ENCODE measurements around the gene ADRB2.

Gene ADRB2

GRCh38 chr5:148829248-148829594 lies 2.8 kb downstream of the ADRB2 start:
- Histone ChIP-seq H3K4me3 (ENCODE audit: insufficient read depth, low read depth, low read length, poor library complexity, severe bottlenecking) (peak overlapping the region; percentile 4), H3K36me3 (ENCODE audit: control insufficient read depth, insufficient read depth, low read length) (no peaks in the 10 kb centered on the region), H3K4me1 (ENCODE audit: control insufficient read depth, insufficient read depth, low read length, poor library complexity, severe bottlenecking) (peaks cover 23% of the 10 kb centered on the region), H3K9me3 (ENCODE audit: control insufficient read depth, low read length) (no peaks in the 10 kb centered on the region), H3K27ac (ENCODE audit: insufficient read depth, low read length, poor library complexity, severe bottlenecking) (no peak overlapping the region), H3K27me3 (replicated peaks; ENCODE audit: control insufficient read depth, insufficient read depth, low read length, poor library complexity, severe bottlenecking) (no peaks in the 10 kb centered on the region)
- DNase-seq, result no peak

- Histone ChIP-seq H3K9me3 (ENCODE audit: control insufficient read depth, low read length) (no peaks in the 10 kb centered on the region), H3K4me3 (ENCODE audit: insufficient read depth, low read depth, low read length, poor library complexity, severe bottlenecking) (peak overlapping the region; percentile 4), H3K27ac (ENCODE audit: insufficient read depth, low read length, poor library complexity, severe bottlenecking) (no peak overlapping the region), H3K27me3 (replicated peaks; ENCODE audit: control insufficient read depth, insufficient read depth, low read length, poor library complexity, severe bottlenecking) (no peaks in the 10 kb centered on the region), H3K4me1 (ENCODE audit: control insufficient read depth, insufficient read depth, low read length, poor library complexity, severe bottlenecking) (peaks cover 23% of the 10 kb centered on the region), H3K36me3 (ENCODE audit: control insufficient read depth, insufficient read depth, low read length) (no peaks in the 10 kb centered on the region)
- DNase-seq, result no peak
These were observed 3.3 kb downstream of the ADRB2 start for GRCh38 chr5:148829734-148830133.

- H3K36me3 ChIP-seq (ENCODE audit: control insufficient read depth, insufficient read depth, low read length), result no peaks in the 10 kb centered on the region
- H3K4me3 ChIP-seq (ENCODE audit: insufficient read depth, low read depth, low read length, poor library complexity, severe bottlenecking), result no peak overlapping the region
- no peak for DNase-seq
- H3K4me1 ChIP-seq (ENCODE audit: control insufficient read depth, insufficient read depth, low read length, poor library complexity, severe bottlenecking), result peaks cover 23% of the 10 kb centered on the region
- H3K27me3 ChIP-seq (replicated peaks; ENCODE audit: control insufficient read depth, insufficient read depth, low read length, poor library complexity, severe bottlenecking), result no peaks in the 10 kb centered on the region
- no peaks in the 10 kb centered on the region for H3K9me3 ChIP-seq (ENCODE audit: control insufficient read depth, low read length)
- no peak overlapping the region for H3K27ac ChIP-seq (ENCODE audit: insufficient read depth, low read length, poor library complexity, severe bottlenecking)
These were observed 3.8 kb downstream of the ADRB2 start for GRCh38 chr5:148830211-148830610.

- no peaks in the 10 kb centered on the region for H3K9me3 ChIP-seq (ENCODE audit: control insufficient read depth, low read length)
- H3K36me3 ChIP-seq (ENCODE audit: control insufficient read depth, insufficient read depth, low read length), result no peaks in the 10 kb centered on the region
- DNase-seq, result no peak
- H3K27ac ChIP-seq (ENCODE audit: insufficient read depth, low read length, poor library complexity, severe bottlenecking), result no peak overlapping the region
- no peaks in the 10 kb centered on the region for H3K27me3 ChIP-seq (replicated peaks; ENCODE audit: control insufficient read depth, insufficient read depth, low read length, poor library complexity, severe bottlenecking)
- H3K4me3 ChIP-seq (ENCODE audit: insufficient read depth, low read depth, low read length, poor library complexity, severe bottlenecking), result no peak overlapping the region
- peaks cover 15% of the 10 kb centered on the region for H3K4me1 ChIP-seq (ENCODE audit: control insufficient read depth, insufficient read depth, low read length, poor library complexity, severe bottlenecking)
These were observed 5.5 kb downstream of the ADRB2 start for GRCh38 chr5:148831590-148832565.

GRCh38 chr5:148833122-148833521 lies 6.7 kb downstream of the ADRB2 start:
- Histone ChIP-seq H3K36me3 (ENCODE audit: control insufficient read depth, insufficient read depth, low read length) (no peaks in the 10 kb centered on the region), H3K27me3 (replicated peaks; ENCODE audit: control insufficient read depth, insufficient read depth, low read length, poor library complexity, severe bottlenecking) (no peaks in the 10 kb centered on the region), H3K4me3 (ENCODE audit: insufficient read depth, low read depth, low read length, poor library complexity, severe bottlenecking) (no peak overlapping the region), H3K4me1 (ENCODE audit: control insufficient read depth, insufficient read depth, low read length, poor library complexity, severe bottlenecking) (peaks cover 7% of the 10 kb centered on the region), H3K27ac (ENCODE audit: insufficient read depth, low read length, poor library complexity, severe bottlenecking) (no peak overlapping the region), H3K9me3 (ENCODE audit: control insufficient read depth, low read length) (no peaks in the 10 kb centered on the region)
- DNase-seq, result no peak

GRCh38 chr5:148833925-148834324 lies 7.5 kb downstream of the ADRB2 start:
- Histone ChIP-seq H3K36me3 (ENCODE audit: control insufficient read depth, insufficient read depth, low read length) (no peaks in the 10 kb centered on the region), H3K4me1 (ENCODE audit: control insufficient read depth, insufficient read depth, low read length, poor library complexity, severe bottlenecking) (peaks cover 7% of the 10 kb centered on the region), H3K27me3 (replicated peaks; ENCODE audit: control insufficient read depth, insufficient read depth, low read length, poor library complexity, severe bottlenecking) (no peaks in the 10 kb centered on the region), H3K4me3 (ENCODE audit: insufficient read depth, low read depth, low read length, poor library complexity, severe bottlenecking) (no peak overlapping the region), H3K9me3 (ENCODE audit: control insufficient read depth, low read length) (no peaks in the 10 kb centered on the region), H3K27ac (ENCODE audit: insufficient read depth, low read length, poor library complexity, severe bottlenecking) (no peak overlapping the region)
- no peak for DNase-seq

GRCh38 chr5:148834689-148835088 lies 8.3 kb downstream of the ADRB2 start:
- peaks cover 7% of the 10 kb centered on the region for H3K4me1 ChIP-seq (ENCODE audit: control insufficient read depth, insufficient read depth, low read length, poor library complexity, severe bottlenecking)

GRCh38 chr5:148836272-148837250 lies 10.2 kb downstream of the ADRB2 start:
- Histone ChIP-seq H3K4me1 (ENCODE audit: control insufficient read depth, insufficient read depth, low read length, poor library complexity, severe bottlenecking) (peaks cover 7% of the 10 kb centered on the region), H3K27me3 (replicated peaks; ENCODE audit: control insufficient read depth, insufficient read depth, low read length, poor library complexity, severe bottlenecking) (no peaks in the 10 kb centered on the region), H3K4me3 (ENCODE audit: insufficient read depth, low read depth, low read length, poor library complexity, severe bottlenecking) (no peak overlapping the region), H3K36me3 (ENCODE audit: control insufficient read depth, insufficient read depth, low read length) (no peaks in the 10 kb centered on the region), H3K27ac (ENCODE audit: insufficient read depth, low read length, poor library complexity, severe bottlenecking) (no peak overlapping the region), H3K9me3 (ENCODE audit: control insufficient read depth, low read length) (no peaks in the 10 kb centered on the region)
- no peak for DNase-seq

More at GRCh38 chr5:148834689-148835088, 8.3 kb downstream of the ADRB2 start:
- no peak overlapping the region for H3K4me3 ChIP-seq (ENCODE audit: insufficient read depth, low read depth, low read length, poor library complexity, severe bottlenecking)
- no peaks in the 10 kb centered on the region for H3K9me3 ChIP-seq (ENCODE audit: control insufficient read depth, low read length)
- no peak for DNase-seq
- H3K27me3 ChIP-seq (replicated peaks; ENCODE audit: control insufficient read depth, insufficient read depth, low read length, poor library complexity, severe bottlenecking), result no peaks in the 10 kb centered on the region
- no peaks in the 10 kb centered on the region for H3K36me3 ChIP-seq (ENCODE audit: control insufficient read depth, insufficient read depth, low read length)
- H3K27ac ChIP-seq (ENCODE audit: insufficient read depth, low read length, poor library complexity, severe bottlenecking), result no peak overlapping the region

- no peaks in the 10 kb centered on the region for H3K36me3 ChIP-seq (ENCODE audit: control insufficient read depth, insufficient read depth, low read length)
- DNase-seq, result no peak
- H3K4me3 ChIP-seq (ENCODE audit: insufficient read depth, low read depth, low read length, poor library complexity, severe bottlenecking), result no peak overlapping the region
- no peaks in the 10 kb centered on the region for H3K27me3 ChIP-seq (replicated peaks; ENCODE audit: control insufficient read depth, insufficient read depth, low read length, poor library complexity, severe bottlenecking)
- H3K27ac ChIP-seq (ENCODE audit: insufficient read depth, low read length, poor library complexity, severe bottlenecking), result no peak overlapping the region
- no peaks in the 10 kb centered on the region for H3K9me3 ChIP-seq (ENCODE audit: control insufficient read depth, low read length)
- peaks cover 7% of the 10 kb centered on the region for H3K4me1 ChIP-seq (ENCODE audit: control insufficient read depth, insufficient read depth, low read length, poor library complexity, severe bottlenecking)
These were observed 11.0 kb downstream of the ADRB2 start for GRCh38 chr5:148837383-148837782.

Data from effector memory CD4-positive, alpha-beta T cell (primary cell).